K562 (cell line): ENCODE measurements around the gene BICD1. TPM values are rescaled to one million over a fixed set of nuclear protein-coding genes. Genes with fewer than 3 reads are reported as not detected.

Experiments used
- HNRNPL ChIP-seq: fragments of 200-400 bp; formaldehyde crosslinking; IDR thresholded peaks from 2 replicates; pipeline ENCODE4 v1.6.1; 2017; ENCODE audit warnings: low read depth, mild to moderate bottlenecking, low read length
- MAZ ChIP-seq, 2 experiments: fragments of 450-650 bp in 1 of 2; sonication (generic) in 1 of 2; formaldehyde crosslinking; IDR thresholded peaks in 1 of 2; conservative IDR thresholded peaks in 1 of 2; 2 replicates each; pipeline versions ENCODE4 v1.4.0 to v1.5.0; 2020; ENCODE audit warnings: mild to moderate bottlenecking in 1 of 2, missing genetic modification reagents in 1 of 2
- PHB2 ChIP-seq: fragments of 450-650 bp; IDR thresholded peaks from 2 replicates; pipeline ENCODE4 v1.6.1; 2017; ENCODE audit warnings: low read depth
- PHTF2 ChIP-seq: fragments of 250-450 bp; sonication (Bioruptor Pico); IDR thresholded peaks from 2 replicates; pipeline ENCODE4 v1.5.0; 2021; ENCODE audit warnings: mild to moderate bottlenecking
- PRPF4 ChIP-seq: fragments of 200-400 bp; formaldehyde crosslinking; IDR thresholded peaks from one replicate; pipeline ENCODE4 v1.6.1; 2017; ENCODE audit warnings: low read length, low read depth, mild to moderate bottlenecking; ENCODE audit not compliant: insufficient read depth, poor library complexity, severe bottlenecking
- ZBED1 ChIP-seq: IDR thresholded peaks from 2 replicates; pipeline ENCODE4 v1.6.1; 2014
- ZNF311 ChIP-seq: fragments of 250-450 bp; sonication (Bioruptor Pico); IDR thresholded peaks from 2 replicates; pipeline ENCODE4 v1.4.0; 2020; ENCODE audit warnings: mild to moderate bottlenecking, moderate library complexity
- polyA plus RNA-seq, 8 experiments: library from polyadenylated mRNA; depleted of rRNA in 4 of 8; stranded (reverse) in 5 of 8; unstranded in 3 of 8; fragments of >200 nt; fragmentation: Nextera tagmentation in 2 of 8; fragmentation: Illumina TruSeq in 1 of 8; extraction: Ambion mirVana in 2 of 8; extraction: Trizol in 1 of 8; gene quantifications; 2 replicates each; pipeline versions ENCODE4 v1.2.1 to v1.2.3, GENCODE V29; 2011 to 2014; ENCODE audit warnings: inconsistent platforms in 1 of 8, missing spikeins in 1 of 8
- total RNA-seq, 7 experiments: library from RNA; depleted of rRNA in 6 of 7; stranded (reverse); fragments of >200 nt in 6 of 7; fragmentation: Illumina TruSeq in 2 of 7; extraction: Trizol in 2 of 7; gene quantifications; 2 replicates each; pipeline versions ENCODE4 v1.2.1 to v1.2.3, GENCODE V29; 2011 to 2021; ENCODE audit warnings: low replicate concordance in 1 of 7
- TF ChIP-seq, protein P1 (sequence below): fragments of 200-800 bp; sonication (Bioruptor generic); IDR thresholded peaks from 2 replicates; pipeline ENCODE4 v1.6.1; 2016; ENCODE audit warnings: missing genetic modification characterization, missing compliant biosample characterization
- TF ChIP-seq, protein P2 (sequence below): sonication (generic); formaldehyde crosslinking; IDR thresholded peaks from 2 replicates; pipeline ENCODE4 v1.8.1; 2023; ENCODE audit warnings: mild to moderate bottlenecking, missing genetic modification reagents
- TF ChIP-seq, protein P3 (sequence below), 2 experiments: fragments of 450-650 bp; IDR thresholded peaks; 2 replicates each; pipeline ENCODE4 v1.6.1; 2016; ENCODE audit warnings: mild to moderate bottlenecking in 2 of 2, borderline replicate concordance in 1 of 2, low read depth in 1 of 2, moderate library complexity in 1 of 2

BICD1 gene
- total and polyA plus RNA-seq, 9 of the 15 experiments (the other 6 are each of a cell fraction or from before 2014, with no cell fraction given), result 3.5 to 21.1 (median 12.5) TPM

DNA sequence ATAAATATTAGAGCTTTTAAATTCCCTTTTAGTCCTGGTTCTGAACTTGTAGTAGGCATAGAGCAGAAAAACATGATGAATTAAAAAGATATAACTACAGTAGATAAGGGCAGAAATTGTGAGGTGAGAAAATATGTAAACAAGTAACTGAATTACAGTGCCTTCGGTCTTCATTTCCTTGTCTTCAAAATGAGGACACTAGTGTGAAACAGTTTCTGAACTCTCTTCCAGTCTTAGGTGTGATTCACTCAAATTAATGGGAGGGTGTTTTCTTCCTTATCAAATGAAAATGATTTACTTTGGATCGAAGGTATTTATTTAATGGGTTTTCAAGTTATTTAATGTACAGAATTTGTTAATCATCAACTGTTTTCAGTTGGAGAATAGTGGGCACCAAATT, 294.2 kb downstream of the BICD1 start (continued):
- TF ChIP-seq, protein P1, sequence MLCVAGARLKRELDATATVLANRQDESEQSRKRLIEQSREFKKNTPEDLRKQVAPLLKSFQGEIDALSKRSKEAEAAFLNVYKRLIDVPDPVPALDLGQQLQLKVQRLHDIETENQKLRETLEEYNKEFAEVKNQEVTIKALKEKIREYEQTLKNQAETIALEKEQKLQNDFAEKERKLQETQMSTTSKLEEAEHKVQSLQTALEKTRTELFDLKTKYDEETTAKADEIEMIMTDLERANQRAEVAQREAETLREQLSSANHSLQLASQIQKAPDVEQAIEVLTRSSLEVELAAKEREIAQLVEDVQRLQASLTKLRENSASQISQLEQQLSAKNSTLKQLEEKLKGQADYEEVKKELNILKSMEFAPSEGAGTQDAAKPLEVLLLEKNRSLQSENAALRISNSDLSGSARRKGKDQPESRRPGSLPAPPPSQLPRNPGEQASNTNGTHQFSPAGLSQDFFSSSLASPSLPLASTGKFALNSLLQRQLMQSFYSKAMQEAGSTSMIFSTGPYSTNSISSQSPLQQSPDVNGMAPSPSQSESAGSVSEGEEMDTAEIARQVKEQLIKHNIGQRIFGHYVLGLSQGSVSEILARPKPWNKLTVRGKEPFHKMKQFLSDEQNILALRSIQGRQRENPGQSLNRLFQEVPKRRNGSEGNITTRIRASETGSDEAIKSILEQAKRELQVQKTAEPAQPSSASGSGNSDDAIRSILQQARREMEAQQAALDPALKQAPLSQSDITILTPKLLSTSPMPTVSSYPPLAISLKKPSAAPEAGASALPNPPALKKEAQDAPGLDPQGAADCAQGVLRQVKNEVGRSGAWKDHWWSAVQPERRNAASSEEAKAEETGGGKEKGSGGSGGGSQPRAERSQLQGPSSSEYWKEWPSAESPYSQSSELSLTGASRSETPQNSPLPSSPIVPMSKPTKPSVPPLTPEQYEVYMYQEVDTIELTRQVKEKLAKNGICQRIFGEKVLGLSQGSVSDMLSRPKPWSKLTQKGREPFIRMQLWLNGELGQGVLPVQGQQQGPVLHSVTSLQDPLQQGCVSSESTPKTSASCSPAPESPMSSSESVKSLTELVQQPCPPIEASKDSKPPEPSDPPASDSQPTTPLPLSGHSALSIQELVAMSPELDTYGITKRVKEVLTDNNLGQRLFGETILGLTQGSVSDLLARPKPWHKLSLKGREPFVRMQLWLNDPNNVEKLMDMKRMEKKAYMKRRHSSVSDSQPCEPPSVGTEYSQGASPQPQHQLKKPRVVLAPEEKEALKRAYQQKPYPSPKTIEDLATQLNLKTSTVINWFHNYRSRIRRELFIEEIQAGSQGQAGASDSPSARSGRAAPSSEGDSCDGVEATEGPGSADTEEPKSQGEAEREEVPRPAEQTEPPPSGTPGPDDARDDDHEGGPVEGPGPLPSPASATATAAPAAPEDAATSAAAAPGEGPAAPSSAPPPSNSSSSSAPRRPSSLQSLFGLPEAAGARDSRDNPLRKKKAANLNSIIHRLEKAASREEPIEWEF (CRISPR knock-in tag), result no peak
- TF ChIP-seq PRPF4 (no peak), ZNF311 (CRISPR knock-in tag) (no peak), MAZ (CRISPR knock-in tag; conservative IDR thresholded peaks at IDR 0.05 in 1 of 2, IDR thresholded peaks at IDR 0.05 in 1 of 2) (no peak), PHTF2 (CRISPR knock-in tag) (no peak), HNRNPL (no peak), ZBED1 (no peak), PHB2 (no peak)
- TF ChIP-seq, protein P2, sequence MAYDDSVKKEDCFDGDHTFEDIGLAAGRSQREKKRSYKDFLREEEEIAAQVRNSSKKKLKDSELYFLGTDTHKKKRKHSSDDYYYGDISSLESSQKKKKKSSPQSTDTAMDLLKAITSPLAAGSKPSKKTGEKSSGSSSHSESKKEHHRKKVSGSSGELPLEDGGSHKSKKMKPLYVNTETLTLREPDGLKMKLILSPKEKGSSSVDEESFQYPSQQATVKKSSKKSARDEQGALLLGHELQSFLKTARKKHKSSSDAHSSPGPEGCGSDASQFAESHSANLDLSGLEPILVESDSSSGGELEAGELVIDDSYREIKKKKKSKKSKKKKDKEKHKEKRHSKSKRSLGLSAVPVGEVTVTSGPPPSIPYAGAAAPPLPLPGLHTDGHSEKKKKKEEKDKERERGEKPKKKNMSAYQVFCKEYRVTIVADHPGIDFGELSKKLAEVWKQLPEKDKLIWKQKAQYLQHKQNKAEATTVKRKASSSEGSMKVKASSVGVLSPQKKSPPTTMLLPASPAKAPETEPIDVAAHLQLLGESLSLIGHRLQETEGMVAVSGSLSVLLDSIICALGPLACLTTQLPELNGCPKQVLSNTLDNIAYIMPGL, result no peak
- TF ChIP-seq, protein P3, sequence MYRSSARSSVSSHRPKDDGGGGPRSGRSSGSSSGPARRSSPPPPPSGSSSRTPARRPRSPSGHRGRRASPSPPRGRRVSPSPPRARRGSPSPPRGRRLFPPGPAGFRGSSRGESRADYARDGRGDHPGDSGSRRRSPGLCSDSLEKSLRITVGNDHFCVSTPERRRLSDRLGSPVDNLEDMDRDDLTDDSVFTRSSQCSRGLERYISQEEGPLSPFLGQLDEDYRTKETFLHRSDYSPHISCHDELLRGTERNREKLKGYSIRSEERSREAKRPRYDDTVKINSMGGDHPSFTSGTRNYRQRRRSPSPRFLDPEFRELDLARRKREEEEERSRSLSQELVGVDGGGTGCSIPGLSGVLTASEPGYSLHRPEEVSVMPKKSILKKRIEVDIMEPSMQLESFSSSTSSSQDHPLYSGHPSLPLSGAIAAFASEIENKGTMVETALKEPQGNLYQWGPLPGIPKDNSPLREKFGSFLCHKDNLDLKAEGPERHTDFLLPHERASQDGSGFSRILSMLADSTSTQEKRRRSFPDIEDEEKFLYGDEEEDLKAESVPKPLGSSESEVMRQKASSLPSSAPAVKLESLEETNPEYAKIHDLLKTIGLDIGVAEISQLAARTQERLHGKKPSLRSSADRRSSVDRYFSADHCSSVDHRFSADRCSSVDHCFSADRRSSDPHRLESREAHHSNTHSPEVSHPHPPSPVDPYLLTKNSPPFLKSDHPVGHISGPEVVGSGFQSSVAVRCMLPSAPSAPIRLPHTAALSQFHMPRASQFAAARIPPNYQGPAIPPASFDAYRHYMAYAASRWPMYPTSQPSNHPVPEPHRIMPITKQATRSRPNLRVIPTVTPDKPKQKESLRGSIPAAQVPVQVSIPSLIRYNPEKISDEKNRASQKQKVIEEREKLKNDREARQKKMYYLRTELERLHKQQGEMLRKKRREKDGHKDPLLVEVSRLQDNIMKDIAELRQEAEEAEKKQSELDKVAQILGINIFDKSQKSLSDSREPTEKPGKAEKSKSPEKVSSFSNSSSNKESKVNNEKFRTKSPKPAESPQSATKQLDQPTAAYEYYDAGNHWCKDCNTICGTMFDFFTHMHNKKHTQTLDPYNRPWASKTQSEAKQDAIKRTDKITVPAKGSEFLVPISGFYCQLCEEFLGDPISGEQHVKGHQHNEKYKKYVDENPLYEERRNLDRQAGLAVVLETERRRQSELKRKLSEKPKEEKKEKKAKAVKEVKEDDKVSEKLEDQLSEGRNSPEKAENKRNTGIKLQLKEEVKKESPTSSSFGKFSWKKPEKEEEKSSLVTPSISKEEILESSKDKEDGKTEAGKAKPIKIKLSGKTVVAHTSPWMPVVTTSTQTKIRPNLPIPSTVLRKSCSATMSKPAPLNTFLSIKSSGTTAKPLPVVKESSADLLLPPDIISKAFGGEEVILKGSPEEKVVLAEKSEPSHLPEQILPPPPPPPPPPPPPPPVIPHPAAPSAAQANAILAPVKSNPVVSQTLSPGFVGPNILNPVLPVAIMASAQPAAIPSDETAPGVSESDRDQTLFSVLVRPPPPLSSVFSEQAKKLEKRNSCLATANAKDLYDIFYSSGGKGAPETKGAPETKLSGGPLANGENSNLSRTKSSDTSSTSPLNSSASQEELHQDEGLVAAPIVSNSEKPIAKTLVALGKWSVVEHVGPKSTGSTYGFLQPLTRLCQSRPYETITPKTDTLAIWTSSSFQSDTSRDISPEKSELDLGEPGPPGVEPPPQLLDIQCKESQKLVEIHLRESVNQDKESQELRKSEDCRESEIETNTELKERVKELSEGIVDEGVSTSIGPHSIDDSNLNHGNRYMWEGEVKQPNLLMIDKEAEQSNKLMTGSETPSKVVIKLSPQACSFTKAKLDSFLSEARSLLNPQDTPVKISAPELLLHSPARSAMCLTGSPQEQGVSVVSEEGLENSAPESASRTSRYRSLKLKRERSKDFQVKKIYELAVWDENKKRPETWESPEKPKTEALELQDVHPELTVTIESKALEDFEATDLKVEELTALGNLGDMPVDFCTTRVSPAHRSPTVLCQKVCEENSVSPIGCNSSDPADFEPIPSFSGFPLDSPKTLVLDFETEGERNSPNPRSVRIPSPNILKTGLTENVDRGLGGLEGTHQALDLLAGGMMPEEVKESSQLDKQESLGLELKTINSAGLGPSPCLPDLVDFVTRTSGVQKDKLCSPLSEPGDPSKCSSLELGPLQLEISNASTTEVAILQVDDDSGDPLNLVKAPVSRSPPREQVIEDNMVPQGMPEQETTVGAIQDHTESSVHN (IDR thresholded peaks at IDR 0.05; ENCODE audit: borderline replicate concordance in 1 of 2, low read depth in 1 of 2), result no peak
